HepG2 (cell line): ENCODE results near the gene CHCHD1. TPM values are rescaled to one million over a fixed set of nuclear protein-coding genes. Genes with fewer than 3 reads are reported as not detected.
A peak's percentile ranks its signal among the peaks of the same experiment; 100 is the strongest.

Experiments
- ATAC-seq: fragments of 200-7000 bp; cut with Tn5 transposase; 3 replicates; pipeline ENCODE4 v1.9.1; 2020; ENCODE audit warnings: mild to moderate bottlenecking, moderate library complexity
- BruUV-seq: library from RNA; stranded (reverse); fragments of 400-500 nt; replicated peaks from 2 replicates; lab custom pipeline; 2021; lab: Mats Ljungman, UMichigan
- CTCF ChIA-PET: fragments of 300-600 bp; formaldehyde crosslinking; extraction: SDS; loops from one replicate; lab custom pipeline; 2021; ENCODE audit warnings: low total read pairs, inconsistent platforms, low intra/inter-chr PET ratio; lab: Yijun Ruan, JAX
- POLR2A ChIA-PET: fragments of 350-600 bp; sonication (Branson Sonifier 250); formaldehyde crosslinking; loops from one replicate; lab custom pipeline; 2020; ENCODE audit warnings: antibody characterized with exemption, inconsistent platforms; lab: Yijun Ruan, JAX
- DNase-seq: peaks from one replicate; pipeline ENCODE4 v3.0.0-alpha.2; 2015; ENCODE audit warnings: low spot score
- FAIRE-seq: peaks from 3 replicates; lab custom pipeline; 2011; peaks lifted over from hg19 to GRCh38; lab: Jason Lieb, UNC
- H2AFZ ChIP-seq: one replicate; pipeline ENCODE4 v1.6.1; 2011; ENCODE audit warnings: low read length, inconsistent platforms
- H3K27ac ChIP-seq: fragments of 300-600 bp; 3 replicates; pipeline ENCODE4 v1.8.0; 2011; ENCODE audit warnings: mixed run types, mild to moderate bottlenecking, mixed read lengths, low read length, inconsistent platforms; ENCODE audit not compliant: insufficient read depth; ENCODE audit errors: extremely low read length
- H3K27me3 ChIP-seq, 2 experiments: fragments of 200-600 bp in 1 of 2; 2 replicates in 1 of 2; 3 replicates in 1 of 2; pipeline versions ENCODE4 v1.6.0 to v1.8.0; 2011; ENCODE audit warnings: low read length in 2 of 2, mild to moderate bottlenecking in 2 of 2, moderate library complexity in 2 of 2, inconsistent platforms in 1 of 2; ENCODE audit not compliant: insufficient read depth in 2 of 2, control insufficient read depth in 1 of 2
- H3K36me3 ChIP-seq, 2 experiments: fragments of 200-600 bp in 1 of 2; replicated peaks in 1 of 2; 2 replicates in 1 of 2; 3 replicates in 1 of 2; pipeline versions ENCODE4 v1.5.1 to v1.8.0; 2011; ENCODE audit warnings: low read length in 2 of 2, inconsistent platforms in 1 of 2; ENCODE audit not compliant: insufficient read depth in 2 of 2, control insufficient read depth in 1 of 2
- H3K4me1 ChIP-seq: 2 replicates; pipeline ENCODE4 v1.5.1; 2012; ENCODE audit warnings: low read length, inconsistent platforms; ENCODE audit not compliant: insufficient read depth
- H3K4me2 ChIP-seq: 2 replicates; pipeline ENCODE4 v1.6.0; 2011; ENCODE audit warnings: low read depth, low read length, inconsistent platforms
- H3K4me3 ChIP-seq, 3 experiments: fragments of 200-600 bp in 1 of 3; sonication (generic), shearing (Covaris generic) in 1 of 3; replicated peaks in 1 of 3; 2 replicates each; pipeline ENCODE4 v1.5.1; 2011 to 2016; ENCODE audit warnings: low read length in 3 of 3, inconsistent platforms in 2 of 3, low read depth in 2 of 3, mild to moderate bottlenecking in 2 of 3, control low read depth in 1 of 3, mixed read lengths in 1 of 3; ENCODE audit not compliant: insufficient read depth in 1 of 3
- H3K79me2 ChIP-seq: one replicate; pipeline ENCODE4 v1.6.1; 2011; ENCODE audit warnings: low read length, inconsistent platforms; ENCODE audit not compliant: insufficient read depth
- H3K9ac ChIP-seq: 2 replicates; pipeline ENCODE4 v1.6.0; 2011; ENCODE audit warnings: mild to moderate bottlenecking, low read depth, low read length, inconsistent platforms; ENCODE audit not compliant: insufficient read depth
- H3K9me3 ChIP-seq: 2 replicates; pipeline ENCODE4 v1.5.1; 2012; ENCODE audit warnings: mild to moderate bottlenecking, low read length
- H4K20me1 ChIP-seq: 2 replicates; pipeline ENCODE4 v1.6.0; 2011; ENCODE audit warnings: inconsistent platforms, mild to moderate bottlenecking, low read length, moderate library complexity; ENCODE audit not compliant: insufficient read depth
- AGO2 ChIP-seq: fragments of 200-400 bp; formaldehyde crosslinking; optimal IDR thresholded peaks from 2 replicates; pipeline ENCODE3; 2017; ENCODE audit warnings: mild to moderate bottlenecking, low read depth, low read length, moderate library complexity
- ASH2L ChIP-seq: fragments of 300-600, 200-600 bp; sonication (generic); IDR thresholded peaks from 2 replicates; pipeline ENCODE4 v1.7.0; 2017; ENCODE audit warnings: low read depth, mild to moderate bottlenecking, moderate library complexity, mixed read lengths, low read length; ENCODE audit not compliant: insufficient read length
- CENPT ChIP-seq: sonication (generic); formaldehyde crosslinking; IDR thresholded peaks from 2 replicates; pipeline ENCODE4 v1.8.0; 2022; ENCODE audit warnings: low read depth, mild to moderate bottlenecking, moderate library complexity, missing genetic modification reagents
- FOSL2 ChIP-seq: sonication (generic); formaldehyde crosslinking; IDR thresholded peaks from 2 replicates; pipeline ENCODE4 v1.4.0; 2020; ENCODE audit warnings: missing genetic modification reagents
- MYC ChIP-seq: sonication (generic); formaldehyde crosslinking; IDR thresholded peaks from 2 replicates; pipeline ENCODE4 v1.9.0; 2021; ENCODE audit warnings: missing genetic modification reagents, borderline replicate concordance
- POLR2A ChIP-seq, 2 experiments: IDR thresholded peaks; 2 replicates each; pipeline ENCODE4 v1.6.1; 2011; ENCODE audit warnings: low read depth in 2 of 2, low read length in 2 of 2, mild to moderate bottlenecking in 1 of 2, moderate library complexity in 1 of 2; ENCODE audit not compliant: insufficient read depth in 1 of 2
- POLR2AphosphoS5 ChIP-seq: IDR thresholded peaks from 2 replicates; pipeline ENCODE4 v1.6.1; 2012; ENCODE audit warnings: low read depth, low read length
- RARA ChIP-seq: IDR thresholded peaks from 2 replicates; pipeline ENCODE4 v1.6.1; 2016; ENCODE audit warnings: missing genetic modification reagents, missing compliant biosample characterization
- RNF2 ChIP-seq: fragments of 450-650 bp; conservative IDR thresholded peaks from 2 replicates; pipeline ENCODE4 v1.6.1; 2016; ENCODE audit warnings: low read depth
- STAT5B ChIP-seq: sonication (generic); formaldehyde crosslinking; IDR thresholded peaks from 2 replicates; pipeline ENCODE4 v1.4.0; 2020; ENCODE audit warnings: missing genetic modification reagents
- U2AF1 ChIP-seq: fragments of 200-400 bp; formaldehyde crosslinking; optimal IDR thresholded peaks from 2 replicates; pipeline ENCODE3; 2017; ENCODE audit warnings: mild to moderate bottlenecking, low read depth, low read length
- ZNF20 ChIP-seq: sonication (generic); formaldehyde crosslinking; IDR thresholded peaks from 2 replicates; pipeline ENCODE4 v1.4.0; 2020; ENCODE audit warnings: mild to moderate bottlenecking, moderate library complexity, missing genetic modification reagents
- ZNF451 ChIP-seq: sonication (generic); formaldehyde crosslinking; IDR thresholded peaks from 2 replicates; pipeline ENCODE4 v1.5.0; 2020; ENCODE audit warnings: mild to moderate bottlenecking, missing genetic modification reagents
- ZNF703 ChIP-seq: sonication (generic); formaldehyde crosslinking; IDR thresholded peaks from 2 replicates; pipeline ENCODE4 v1.5.1; 2020; ENCODE audit warnings: missing genetic modification reagents, mild to moderate bottlenecking, moderate library complexity, borderline replicate concordance
- ZNF713 ChIP-seq: sonication (generic); formaldehyde crosslinking; IDR thresholded peaks from 2 replicates; pipeline ENCODE4 v1.4.0; 2020; ENCODE audit warnings: mild to moderate bottlenecking, missing genetic modification reagents
- WGBS: methylation state at CpG from one replicate; pipeline ENCODE4 v1.1.6; 2017; ENCODE audit warnings: low lambda C conversion rate; 5-methylcytosine and 5-hydroxymethylcytosine counted together
- in situ Hi-C: cut with HindIII; loops from 2 replicates; pipeline ENCODE4 v1.10.0; 2017; ENCODE audit warnings: low pct_unique_long_range_greater_than_20kb; ENCODE audit not compliant: extremely low pct_ligation_motif_present
- intact Hi-C: fragments of 100-400 bp; cut with micrococcal nuclease; formaldehyde crosslinking; loops from one replicate; pipeline ENCODE4 v1.10.0; 2022; ENCODE audit not compliant: unreplicated experiment
- polyA plus RNA-seq, 8 experiments: library from polyadenylated mRNA; depleted of rRNA in 3 of 8; stranded (reverse) in 7 of 8; unstranded in 1 of 8; fragments of >200 nt; fragmentation: Illumina TruSeq in 4 of 8; extraction: Trizol in 4 of 8; gene quantifications; 2 replicates each; pipeline versions ENCODE4 v1.2.1 to v1.2.3, GENCODE V29; 2011 to 2016; ENCODE audit warnings: low read depth in 4 of 8, missing spikeins in 1 of 8, mixed read lengths in 1 of 8; ENCODE audit not compliant: insufficient read depth in 1 of 8
- total RNA-seq, 5 experiments: library from RNA; depleted of rRNA; stranded (reverse); fragments of >200 nt; fragmentation: Illumina TruSeq; extraction: Trizol; gene quantifications; 2 replicates each; pipeline ENCODE4 v1.2.3, GENCODE V29; 2016; ENCODE audit warnings: low read depth in 1 of 5

The CHCHD1 gene
- total and polyA plus RNA-seq, 2 of the 13 experiments (the other 11 are each of a cell fraction or from before 2014, with no cell fraction given) = 36.9 to 71.2 TPM

- Histone ChIP-seq H3K4me2 (no peak overlapping the region), H2AFZ (no peak overlapping the region), H3K27me3 (no peaks in the 10 kb centered on the region; a peak in 1 of 5 replicates), H3K79me2 (peaks cover 3% of the 10 kb centered on the region), H3K9ac (no peak overlapping the region), H3K9me3 (no peaks in the 10 kb centered on the region), H3K27ac (no peak overlapping the region), H3K4me1 (peaks cover 21% of the 10 kb centered on the region), H4K20me1 (no peaks in the 10 kb centered on the region), H3K4me3 (no peak overlapping the region), H3K36me3 (peaks cover 18 to 42% of the 10 kb centered on the region in 2 experiments)
- WGBS = 98% methylated on average over 11 of the region's 16 CpGs
- intact Hi-C loops (no loop called here), in situ Hi-C loops (no loop called here)
- BruUV-seq = no TSS peak
- TF ChIP-seq POLR2AphosphoS5 (0 out of 2 replicates have a peak, but pooled peaks have one; percentile 14), ZNF20 (CRISPR knock-in tag) (no peak), POLR2A (IDR thresholded peaks at IDR 0.05; ENCODE audit: insufficient read depth in 1 of 2, low read depth in 2 of 2, low read length in 2 of 2) (0 out of 4 replicates have a peak, but pooled peaks of 1 of the 2 experiments have one; percentile 16), AGO2 (peak; percentile 54)
- ChIA-PET CTCF (no interaction called here), POLR2A (interaction anchor here (1.9 to 3.3 kb wide), 2 partner anchors 20 to 32 kb away, joined by 4 to 23 read pairs; no protein-coding TSS in a partner anchor)
- FAIRE-seq (no peak), DNase-seq (no peak), ATAC-seq (no peak)
These were observed 26.4 kb downstream of the CHCHD1 start for GRCh38 chr10:73808021-73808815.

- DNase-seq = no peak
- H3K4me1 ChIP-seq = peaks cover 21% of the 10 kb centered on the region
- no peaks in the 10 kb centered on the region; a peak in 1 of 5 replicates for H3K27me3 ChIP-seq
- peaks cover 13 to 33% of the 10 kb centered on the region in 2 experiments for H3K36me3 ChIP-seq
- WGBS = 63% methylated on average over 5 of the region's 5 CpGs
- BruUV-seq = no TSS peak
- no peak overlapping the region for H3K4me3 ChIP-seq
- CTCF ChIA-PET = no interaction called here
- H3K79me2 ChIP-seq = peaks cover 3% of the 10 kb centered on the region
- no peak overlapping the region for H3K9ac ChIP-seq
- peak; percentile 12 for FAIRE-seq
- no peaks in the 10 kb centered on the region for H4K20me1 ChIP-seq
- peak; percentile 30 for TF ChIP-seq FOSL2 (CRISPR knock-in tag)
- TF ChIP-seq ZNF703 (CRISPR knock-in tag) = no peak
- TF ChIP-seq RNF2 = no peak
- TF ChIP-seq ASH2L = no peak
- TF ChIP-seq CENPT = no peak
- peak; percentile 44; the same call in 1 of the 2 replicates for TF ChIP-seq RARA (CRISPR knock-in tag)
- TF ChIP-seq U2AF1 = no peak
- TF ChIP-seq ZNF451 = no peak
- no peak for TF ChIP-seq MYC
- TF ChIP-seq ZNF713 = no peak
- TF ChIP-seq STAT5B (CRISPR knock-in tag) = no peak
- in situ Hi-C loops = no loop called here
- intact Hi-C loops = no loop called here
- H3K27ac ChIP-seq = no peak overlapping the region
- no peak for ATAC-seq
- H2AFZ ChIP-seq = no peak overlapping the region
- POLR2A ChIA-PET = interaction anchor here (0.5 to 3.3 kb wide), 6 partner anchors 8 to 31 kb away, joined by 3 to 23 read pairs (median 4); no protein-coding TSS in a partner anchor
- H3K4me2 ChIP-seq = no peak overlapping the region
- no peaks in the 10 kb centered on the region for H3K9me3 ChIP-seq
These were observed 27.4 kb downstream of the CHCHD1 start for GRCh38 chr10:73809061-73809818.
